Skeletal muscle cell (primary cell): ENCODE data around the gene NOL9.
A peak's percentile ranks its signal among the peaks of the same experiment; 100 is the strongest.
"Not testable (repeated sequence)": the region's sequence is repeated elsewhere in the genome, so short reads cannot be mapped to it uniquely, and the experiment has no call there.

Experiments
- DNase-seq: peaks from one replicate; pipeline ENCODE4 v3.0.0-alpha.2; 2010; ENCODE audit warnings: low read depth
- H3K4me3 ChIP-seq: 2 replicates; pipeline ENCODE4 v1.5.1; 2011; ENCODE audit warnings: low read depth, mild to moderate bottlenecking, control low read depth, low read length, moderate library complexity

Gene NOL9

GRCh38 chr1:6554031-6554906 is at the start of gene NOL9:
Gene NOL9, minus strand, starts transcription at chr1:6554513. Its CDS starts 11 bp downstream, at chr1:6554502.
- peak; percentile 66 for DNase-seq
- peak within 1 kb of the TSS; percentile 99 for H3K4me3 ChIP-seq

GRCh38 chr1:6603238-6603914 is 49.1 kb upstream of the NOL9 start:
- DNase-seq, result peak; percentile 70
- H3K4me3 ChIP-seq, result peak overlapping the region; percentile 97

- H3K4me3 ChIP-seq, result peak within 1 kb of the TSS; percentile 97
- peak; percentile 67 for DNase-seq
Measured at GRCh38 chr1:6602669-6603237, 48.4 kb upstream of the NOL9 start, which contains the start of gene KLHL21. Gene KLHL21, minus strand, starts transcription at chr1:6602869. Its CDS starts 52 bp downstream, at chr1:6602817.

- peak overlapping the region; percentile 97 for H3K4me3 ChIP-seq
- DNase-seq, result no peak
Measured at GRCh38 chr1:6601923-6602668, 47.8 kb upstream of the NOL9 start.

- H3K4me3 ChIP-seq, result peak overlapping the region; percentile 97
- DNase-seq, result peak; percentile 77
Measured at GRCh38 chr1:6601049-6601922, 47.0 kb upstream of the NOL9 start.

GRCh38 chr1:6600410-6601048 is 46.2 kb upstream of the NOL9 start:
- no peak for DNase-seq
- H3K4me3 ChIP-seq, result peak overlapping the region; percentile 97

GRCh38 chr1:6599991-6600390 is 45.7 kb upstream of the NOL9 start:
- not testable (repeated sequence) for DNase-seq
- peak overlapping the region; percentile 97 for H3K4me3 ChIP-seq

- DNase-seq, result no peak
- peak overlapping the region; percentile 97 for H3K4me3 ChIP-seq
Measured at GRCh38 chr1:6599141-6599975, 45.0 kb upstream of the NOL9 start.

GRCh38 chr1:6597777-6598131 is 43.4 kb upstream of the NOL9 start:
- no peak for DNase-seq
- H3K4me3 ChIP-seq, result no peak overlapping the region

- H3K4me3 ChIP-seq, result no peak overlapping the region
- DNase-seq, result no peak
Measured at GRCh38 chr1:6596886-6597776, 42.8 kb upstream of the NOL9 start.

GRCh38 chr1:6596351-6596750 is 42.0 kb upstream of the NOL9 start:
- H3K4me3 ChIP-seq, result no peak overlapping the region
- no peak for DNase-seq

- no peak overlapping the region for H3K4me3 ChIP-seq
- DNase-seq, result no peak
Measured at GRCh38 chr1:6594977-6595740, 40.8 kb upstream of the NOL9 start.

GRCh38 chr1:6593810-6594209 is 39.5 kb upstream of the NOL9 start:
- no peak for DNase-seq
- H3K4me3 ChIP-seq, result no peak overlapping the region

GRCh38 chr1:6592865-6593593 is 38.7 kb upstream of the NOL9 start:
- no peak for DNase-seq

GRCh38 chr1:6592441-6592840 is 38.1 kb upstream of the NOL9 start:
- no peak overlapping the region for H3K4me3 ChIP-seq
- DNase-seq, result no peak

More at GRCh38 chr1:6592865-6593593, 38.7 kb upstream of the NOL9 start:
- no peak overlapping the region for H3K4me3 ChIP-seq
